ENCODE data around the gene VSTM2B. TPM values are rescaled to one million over a fixed set of nuclear protein-coding genes. Genes with fewer than 3 reads are reported as not detected.
A peak's percentile ranks its signal among the peaks of the same experiment; 100 is the strongest.

Gene VSTM2B
- polyA plus RNA-seq (2013, experiment 1 of 4) = 1.2 TPM
- 1.0 TPM for polyA plus RNA-seq (2013, experiment 2 of 4)
- polyA plus RNA-seq (2013, experiment 3 of 4) = 2.2 TPM
- 1.5 TPM for polyA plus RNA-seq (2013, experiment 4 of 4)

DNA sequence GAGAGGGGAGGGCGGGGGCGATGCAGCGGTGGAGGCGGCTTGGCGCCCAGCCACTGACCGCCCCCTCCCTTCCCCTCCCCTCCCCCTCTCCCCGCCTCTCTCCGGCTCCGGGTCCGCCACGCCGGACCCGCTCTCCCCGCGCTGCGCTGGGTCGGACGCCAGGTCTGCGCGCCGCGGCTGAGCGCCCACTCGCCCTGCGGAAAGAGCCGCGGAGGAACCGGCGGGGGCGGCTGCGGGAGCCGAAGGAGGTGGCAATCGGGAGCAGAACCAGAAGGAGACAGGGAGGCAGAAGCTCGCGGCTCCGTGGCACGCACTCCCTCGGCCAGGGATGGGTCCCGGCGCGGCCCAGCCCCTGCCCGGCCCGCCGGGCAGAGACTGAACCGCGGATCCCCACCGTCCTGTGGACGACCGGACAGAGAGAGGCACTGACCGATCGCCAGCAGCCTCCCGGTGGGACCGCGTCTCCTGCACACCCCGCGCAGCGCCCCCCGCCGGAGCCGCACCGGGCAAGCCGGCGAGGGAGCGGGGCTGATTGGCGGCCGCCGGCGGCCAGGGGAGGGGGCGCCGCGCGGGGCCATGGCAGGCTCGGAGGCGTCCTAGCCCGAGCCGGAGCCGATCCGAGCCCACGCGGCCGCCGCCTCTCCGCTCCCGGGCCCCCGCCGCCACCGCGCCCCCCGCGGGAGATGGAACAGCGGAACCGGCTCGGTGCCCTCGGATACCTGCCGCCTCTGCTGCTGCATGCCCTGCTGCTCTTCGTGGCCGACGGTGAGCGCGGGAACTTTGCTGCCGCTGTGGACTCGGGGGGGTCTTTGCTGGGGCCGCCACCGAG lies at the start of gene VSTM2B:
TSS of gene VSTM2B (plus strand) at position 94 of the 829 bp plus-strand sequence. CDS start at position 684, 590 bp downstream.
- WGBS, 2 experiments = 0% methylated on average over 97 to 104 of the region's 104 CpGs
- Histone ChIP-seq H3K36me3 (ENCODE audit: control insufficient read depth, insufficient read depth, low read length) (no peaks in the 10 kb centered on the region), H3K9me3 (ENCODE audit: control insufficient read depth, low read length) (no peaks in the 10 kb centered on the region), H3K27ac (ENCODE audit: insufficient read depth, low read depth, low read length, poor library complexity, severe bottlenecking) (no peak within 1 kb of the TSS), H3K4me1 (ENCODE audit: control insufficient read depth, insufficient read depth, low read length) (peaks cover 20% of the 10 kb centered on the region), H3K27me3 (ENCODE audit: control insufficient read depth, insufficient read depth, low read length, poor library complexity, severe bottlenecking) (peaks cover 84% of the 10 kb centered on the region), H3K4me3 (ENCODE audit: insufficient read depth, low read depth, low read length) (peak within 1 kb of the TSS; percentile 47)

DNA sequence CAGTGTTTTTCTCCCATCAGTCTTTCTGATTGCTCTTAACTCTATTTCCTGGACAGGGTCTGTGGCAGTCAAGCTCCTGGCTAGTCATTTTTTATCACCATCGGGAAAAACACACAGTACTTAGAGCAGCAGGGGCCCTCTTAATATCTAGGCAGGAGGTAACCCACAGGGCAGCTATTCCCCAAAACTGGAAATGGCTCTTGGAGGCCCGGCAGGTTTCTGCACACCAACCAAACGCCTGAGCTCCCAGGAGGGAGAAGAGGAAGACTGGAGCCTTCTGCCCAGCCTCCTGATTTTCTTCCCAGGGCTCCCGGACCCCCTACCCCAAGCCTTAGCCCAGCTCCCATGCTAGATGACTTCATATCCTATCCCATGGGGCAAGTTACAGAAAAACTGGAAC lies 49.3 kb upstream of the VSTM2B start:
- H3K36me3 ChIP-seq (ENCODE audit: control insufficient read depth, insufficient read depth, low read length) = no peaks in the 10 kb centered on the region
- H3K4me3 ChIP-seq (ENCODE audit: insufficient read depth, low read depth, low read length) = no peak overlapping the region
- no peaks in the 10 kb centered on the region for H3K4me1 ChIP-seq (ENCODE audit: control insufficient read depth, insufficient read depth, low read length)
- no peaks in the 10 kb centered on the region for H3K27me3 ChIP-seq (ENCODE audit: control insufficient read depth, insufficient read depth, low read length, poor library complexity, severe bottlenecking)
- no peaks in the 10 kb centered on the region for H3K9me3 ChIP-seq (ENCODE audit: control insufficient read depth, low read length)
- 79 to 90% methylated on average over 4 of the region's 4 CpGs for WGBS, 2 experiments
- no peak overlapping the region for H3K27ac ChIP-seq (ENCODE audit: insufficient read depth, low read depth, low read length, poor library complexity, severe bottlenecking)

DNA sequence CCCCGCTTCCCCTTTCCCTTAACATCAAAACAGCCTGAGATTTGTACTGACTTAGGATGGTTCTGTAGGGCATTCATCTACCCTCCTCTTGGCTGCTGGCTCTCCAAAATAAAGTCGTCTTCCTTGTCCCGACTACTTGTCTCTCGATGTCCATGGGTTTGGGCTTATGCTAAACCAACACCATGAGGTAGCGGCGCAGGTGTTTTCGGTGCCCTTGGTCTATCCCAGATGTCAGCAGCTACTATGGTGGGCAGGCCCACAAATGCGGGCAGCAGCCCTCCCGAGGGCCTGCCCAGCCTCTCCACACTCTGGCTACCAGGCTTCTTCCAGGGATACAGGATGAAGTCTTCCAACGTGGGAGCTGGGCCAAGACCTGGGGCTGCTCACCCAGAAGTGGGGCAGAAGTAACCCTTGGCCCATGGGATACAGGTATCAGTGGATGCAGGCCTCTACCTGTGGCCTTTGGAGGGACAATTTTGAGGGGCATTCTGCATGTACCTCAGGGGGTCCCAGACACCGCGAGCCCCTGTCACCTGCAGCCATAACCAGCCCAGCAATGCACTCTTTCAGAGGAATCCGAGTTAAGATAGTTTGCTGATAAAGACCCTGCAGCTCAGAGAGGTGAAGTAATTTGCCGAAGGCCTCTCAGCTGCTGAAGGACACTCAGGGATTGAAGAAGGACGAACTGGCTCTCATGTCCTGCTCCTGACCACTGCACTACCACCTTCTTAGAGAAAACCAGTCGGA lies 47.8 kb upstream of the VSTM2B start:
- 90 to 92% methylated on average over 16 of the region's 16 CpGs for WGBS, 2 experiments
- no peaks in the 10 kb centered on the region for H3K4me1 ChIP-seq (ENCODE audit: control insufficient read depth, insufficient read depth, low read length)
- H3K36me3 ChIP-seq (ENCODE audit: control insufficient read depth, insufficient read depth, low read length) = no peaks in the 10 kb centered on the region
- H3K4me3 ChIP-seq (ENCODE audit: insufficient read depth, low read depth, low read length) = no peak overlapping the region
- no peaks in the 10 kb centered on the region for H3K9me3 ChIP-seq (ENCODE audit: control insufficient read depth, low read length)
- H3K27me3 ChIP-seq (ENCODE audit: control insufficient read depth, insufficient read depth, low read length, poor library complexity, severe bottlenecking) = no peaks in the 10 kb centered on the region
- no peak overlapping the region for H3K27ac ChIP-seq (ENCODE audit: insufficient read depth, low read depth, low read length, poor library complexity, severe bottlenecking)

- H3K4me3 ChIP-seq (ENCODE audit: insufficient read depth, low read depth, low read length) = no peak overlapping the region
- H3K36me3 ChIP-seq (ENCODE audit: control insufficient read depth, insufficient read depth, low read length) = no peaks in the 10 kb centered on the region
- H3K27me3 ChIP-seq (ENCODE audit: control insufficient read depth, insufficient read depth, low read length, poor library complexity, severe bottlenecking) = no peaks in the 10 kb centered on the region
- H3K9me3 ChIP-seq (ENCODE audit: control insufficient read depth, low read length) = no peaks in the 10 kb centered on the region
- H3K4me1 ChIP-seq (ENCODE audit: control insufficient read depth, insufficient read depth, low read length) = no peaks in the 10 kb centered on the region
- 64 to 65% methylated on average over 34 of the region's 34 CpGs for WGBS, 2 experiments
- no peak overlapping the region for H3K27ac ChIP-seq (ENCODE audit: insufficient read depth, low read depth, low read length, poor library complexity, severe bottlenecking)
Measured at GRCh38 chr19:29478578-29479565, 46.9 kb upstream of the VSTM2B start.

GRCh38 chr19:29479941-29480340 lies 45.9 kb upstream of the VSTM2B start:
- Histone ChIP-seq H3K4me1 (ENCODE audit: control insufficient read depth, insufficient read depth, low read length) (no peaks in the 10 kb centered on the region), H3K27ac (ENCODE audit: insufficient read depth, low read depth, low read length, poor library complexity, severe bottlenecking) (no peak overlapping the region), H3K36me3 (ENCODE audit: control insufficient read depth, insufficient read depth, low read length) (no peaks in the 10 kb centered on the region), H3K9me3 (ENCODE audit: control insufficient read depth, low read length) (no peaks in the 10 kb centered on the region), H3K27me3 (ENCODE audit: control insufficient read depth, insufficient read depth, low read length, poor library complexity, severe bottlenecking) (no peaks in the 10 kb centered on the region), H3K4me3 (ENCODE audit: insufficient read depth, low read depth, low read length) (no peak overlapping the region)
- WGBS, 2 experiments = 91 to 92% methylated on average over 3 of the region's 3 CpGs

DNA sequence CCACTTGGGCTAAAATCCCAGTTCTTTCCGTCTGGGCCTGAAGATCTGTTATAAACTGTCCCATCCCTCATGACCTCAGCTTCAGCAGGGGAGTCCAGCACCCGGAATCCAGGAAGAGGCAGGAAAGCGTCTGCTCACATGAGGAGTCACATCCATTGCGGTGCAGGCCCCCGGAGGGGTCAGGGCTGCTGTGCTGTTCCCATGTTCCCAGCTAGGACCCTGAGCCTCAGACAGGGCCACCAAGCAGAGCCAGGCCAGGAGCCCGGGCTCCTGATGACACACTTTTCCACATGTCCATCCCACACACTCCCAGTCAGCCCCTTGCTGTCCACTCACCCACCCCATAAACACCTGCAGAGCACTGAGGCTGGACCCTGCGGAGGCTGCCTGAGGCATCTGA lies 45.3 kb upstream of the VSTM2B start:
- Histone ChIP-seq H3K4me3 (ENCODE audit: insufficient read depth, low read depth, low read length) (no peak overlapping the region), H3K4me1 (ENCODE audit: control insufficient read depth, insufficient read depth, low read length) (no peaks in the 10 kb centered on the region), H3K36me3 (ENCODE audit: control insufficient read depth, insufficient read depth, low read length) (no peaks in the 10 kb centered on the region), H3K27ac (ENCODE audit: insufficient read depth, low read depth, low read length, poor library complexity, severe bottlenecking) (no peak overlapping the region), H3K27me3 (ENCODE audit: control insufficient read depth, insufficient read depth, low read length, poor library complexity, severe bottlenecking) (no peaks in the 10 kb centered on the region), H3K9me3 (ENCODE audit: control insufficient read depth, low read length) (no peaks in the 10 kb centered on the region)
- WGBS, 2 experiments = 80 to 81% methylated on average over 7 of the region's 7 CpGs

GRCh38 chr19:29482855-29483640 lies 42.7 kb upstream of the VSTM2B start:
- Histone ChIP-seq H3K27ac (ENCODE audit: insufficient read depth, low read depth, low read length, poor library complexity, severe bottlenecking) (no peak overlapping the region), H3K9me3 (ENCODE audit: control insufficient read depth, low read length) (no peaks in the 10 kb centered on the region), H3K27me3 (ENCODE audit: control insufficient read depth, insufficient read depth, low read length, poor library complexity, severe bottlenecking) (no peaks in the 10 kb centered on the region), H3K36me3 (ENCODE audit: control insufficient read depth, insufficient read depth, low read length) (no peaks in the 10 kb centered on the region), H3K4me1 (ENCODE audit: control insufficient read depth, insufficient read depth, low read length) (no peaks in the 10 kb centered on the region), H3K4me3 (ENCODE audit: insufficient read depth, low read depth, low read length) (no peak overlapping the region)
- 85 to 92% methylated on average over 7 of the region's 7 CpGs for WGBS, 2 experiments

- no peaks in the 10 kb centered on the region for H3K9me3 ChIP-seq (ENCODE audit: control insufficient read depth, low read length)
- H3K4me1 ChIP-seq (ENCODE audit: control insufficient read depth, insufficient read depth, low read length) = no peaks in the 10 kb centered on the region
- no peaks in the 10 kb centered on the region for H3K27me3 ChIP-seq (ENCODE audit: control insufficient read depth, insufficient read depth, low read length, poor library complexity, severe bottlenecking)
- H3K36me3 ChIP-seq (ENCODE audit: control insufficient read depth, insufficient read depth, low read length) = no peaks in the 10 kb centered on the region
- H3K4me3 ChIP-seq (ENCODE audit: insufficient read depth, low read depth, low read length) = no peak overlapping the region
- WGBS, 2 experiments = 95% methylated on average over 5 of the region's 5 CpGs
- no peak overlapping the region for H3K27ac ChIP-seq (ENCODE audit: insufficient read depth, low read depth, low read length, poor library complexity, severe bottlenecking)
Measured at GRCh38 chr19:29483641-29483920, 42.2 kb upstream of the VSTM2B start.

- no peak overlapping the region for H3K4me3 ChIP-seq (ENCODE audit: insufficient read depth, low read depth, low read length)
- H3K36me3 ChIP-seq (ENCODE audit: control insufficient read depth, insufficient read depth, low read length) = no peaks in the 10 kb centered on the region
- no peaks in the 10 kb centered on the region for H3K9me3 ChIP-seq (ENCODE audit: control insufficient read depth, low read length)
- WGBS, 2 experiments = 87 to 93% methylated on average over 6 of the region's 6 CpGs
- no peaks in the 10 kb centered on the region for H3K4me1 ChIP-seq (ENCODE audit: control insufficient read depth, insufficient read depth, low read length)
- H3K27ac ChIP-seq (ENCODE audit: insufficient read depth, low read depth, low read length, poor library complexity, severe bottlenecking) = no peak overlapping the region
- no peaks in the 10 kb centered on the region for H3K27me3 ChIP-seq (ENCODE audit: control insufficient read depth, insufficient read depth, low read length, poor library complexity, severe bottlenecking)
Measured at GRCh38 chr19:29483944-29484581, 41.7 kb upstream of the VSTM2B start.
